Neural crest cell (in vitro differentiated cells): ENCODE data around the gene KLRD1. TPM values are rescaled to one million over a fixed set of nuclear protein-coding genes. Genes with fewer than 3 reads are reported as not detected.
"Not testable (repeated sequence)": the region's sequence is repeated elsewhere in the genome, so short reads cannot be mapped to it uniquely, and the experiment has no call there.

Experiments used
- DNase-seq: peaks from one replicate; pipeline ENCODE4 v3.0.0; 2021; ENCODE audit warnings: low read depth, mixed read lengths, low spot score
- H3K27ac Mint-ChIP-seq: one replicate; pipeline ENCODE4 v1.8.0; 2021; ENCODE audit warnings: mild to moderate bottlenecking, mixed read lengths; ENCODE audit not compliant: unreplicated experiment
- H3K27me3 Mint-ChIP-seq: 2 replicates; pipeline ENCODE4 v1.8.0; 2021; ENCODE audit warnings: low read depth, mild to moderate bottlenecking, mixed read lengths
- H3K36me3 Mint-ChIP-seq: 2 replicates; pipeline ENCODE4 v1.8.0; 2021; ENCODE audit warnings: low read depth, mild to moderate bottlenecking, mixed read lengths
- H3K4me1 Mint-ChIP-seq: 2 replicates; pipeline ENCODE4 v1.8.0; 2021; ENCODE audit warnings: mixed read lengths
- H3K4me3 Mint-ChIP-seq: one replicate; pipeline ENCODE4 v1.8.0; 2021; ENCODE audit warnings: mild to moderate bottlenecking, mixed read lengths
- H3K9me3 Mint-ChIP-seq: 2 replicates; pipeline ENCODE4 v1.8.0; 2021; ENCODE audit warnings: mixed read lengths
- total RNA-seq: library from RNA; stranded (reverse); gene quantifications from 2 replicates; pipeline ENCODE4 v1.2.1, GENCODE V29; 2021
- TF ChIP-seq, protein P1 (sequence below): fragments of 200-600 bp; sonication (generic); conservative IDR thresholded peaks from 2 replicates; pipeline ENCODE4 v1.5.0; 2021; ENCODE audit warnings: antibody characterized with exemption, mild to moderate bottlenecking

Gene KLRD1
- total RNA-seq, 1 donor from 2014 or later, result 0.12 TPM

DNA sequence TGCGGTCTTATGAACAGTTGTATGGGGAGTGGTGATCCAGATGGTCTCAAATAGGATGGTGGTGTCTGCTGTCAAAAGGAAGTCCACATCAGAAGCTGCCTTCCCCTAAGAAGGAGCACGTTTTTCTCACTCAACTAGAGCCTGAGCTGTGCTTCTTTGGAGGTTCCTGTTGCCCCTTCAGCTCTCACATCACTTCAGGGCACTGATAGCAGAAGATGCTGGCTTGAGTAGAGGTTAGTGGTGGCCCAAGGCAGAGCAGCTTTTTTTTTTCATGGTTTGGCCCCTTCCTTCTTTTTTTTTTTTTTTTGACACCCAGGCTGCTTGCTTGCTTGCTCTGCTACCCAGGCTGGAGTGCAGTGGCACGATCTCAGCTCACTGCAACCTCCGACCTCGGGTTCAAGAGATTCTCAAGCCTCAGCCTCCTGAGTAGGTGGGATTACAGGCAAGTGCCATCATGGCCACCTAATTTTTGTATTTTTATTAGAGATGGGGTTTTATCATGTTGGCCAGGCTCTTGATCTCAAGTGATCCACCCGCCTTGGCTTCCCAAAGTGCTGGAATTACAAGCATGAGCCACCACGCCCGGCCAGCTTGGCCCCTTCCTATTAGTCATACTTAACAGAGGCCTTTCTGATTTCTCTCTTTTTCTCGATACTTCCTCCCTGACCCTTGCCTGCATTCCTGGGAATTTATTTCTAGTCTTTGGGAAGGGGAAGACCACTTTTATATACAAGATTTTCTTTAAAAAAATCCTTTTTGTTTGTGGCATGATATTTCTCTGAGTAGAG lies 31.6 kb downstream of the KLRD1 start:
- Mint-ChIP-seq H3K9me3 (peaks cover 7% of the 10 kb centered on the region), H3K4me3 (no peak overlapping the region), H3K27me3 (no peaks in the 10 kb centered on the region), H3K36me3 (peaks cover 3% of the 10 kb centered on the region), H3K4me1 (no peaks in the 10 kb centered on the region), H3K27ac (no peak overlapping the region)
- no peak for DNase-seq
- TF ChIP-seq, protein P1, sequence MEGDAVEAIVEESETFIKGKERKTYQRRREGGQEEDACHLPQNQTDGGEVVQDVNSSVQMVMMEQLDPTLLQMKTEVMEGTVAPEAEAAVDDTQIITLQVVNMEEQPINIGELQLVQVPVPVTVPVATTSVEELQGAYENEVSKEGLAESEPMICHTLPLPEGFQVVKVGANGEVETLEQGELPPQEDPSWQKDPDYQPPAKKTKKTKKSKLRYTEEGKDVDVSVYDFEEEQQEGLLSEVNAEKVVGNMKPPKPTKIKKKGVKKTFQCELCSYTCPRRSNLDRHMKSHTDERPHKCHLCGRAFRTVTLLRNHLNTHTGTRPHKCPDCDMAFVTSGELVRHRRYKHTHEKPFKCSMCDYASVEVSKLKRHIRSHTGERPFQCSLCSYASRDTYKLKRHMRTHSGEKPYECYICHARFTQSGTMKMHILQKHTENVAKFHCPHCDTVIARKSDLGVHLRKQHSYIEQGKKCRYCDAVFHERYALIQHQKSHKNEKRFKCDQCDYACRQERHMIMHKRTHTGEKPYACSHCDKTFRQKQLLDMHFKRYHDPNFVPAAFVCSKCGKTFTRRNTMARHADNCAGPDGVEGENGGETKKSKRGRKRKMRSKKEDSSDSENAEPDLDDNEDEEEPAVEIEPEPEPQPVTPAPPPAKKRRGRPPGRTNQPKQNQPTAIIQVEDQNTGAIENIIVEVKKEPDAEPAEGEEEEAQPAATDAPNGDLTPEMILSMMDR, result no peak

DNA sequence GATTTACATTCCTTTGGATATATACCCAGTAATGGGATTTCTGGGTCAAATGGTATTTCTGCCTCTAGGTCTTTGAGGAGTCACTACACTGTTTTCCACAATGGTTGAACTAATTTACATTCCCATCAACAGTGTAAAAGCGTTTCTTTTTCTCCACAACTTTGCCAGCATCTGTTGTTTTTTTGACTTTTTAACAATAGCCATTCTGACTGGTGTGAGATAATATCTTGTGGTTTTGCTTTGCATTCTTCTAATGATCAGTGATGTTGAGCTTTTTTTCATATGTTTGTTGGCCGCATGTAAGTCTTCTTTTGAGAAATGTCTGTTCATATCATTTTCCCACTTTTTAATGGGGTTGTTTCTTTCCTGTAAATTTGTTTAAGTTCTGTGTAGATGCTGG lies 33.3 kb downstream of the KLRD1 start:
- DNase-seq, result not testable (repeated sequence)

DNA sequence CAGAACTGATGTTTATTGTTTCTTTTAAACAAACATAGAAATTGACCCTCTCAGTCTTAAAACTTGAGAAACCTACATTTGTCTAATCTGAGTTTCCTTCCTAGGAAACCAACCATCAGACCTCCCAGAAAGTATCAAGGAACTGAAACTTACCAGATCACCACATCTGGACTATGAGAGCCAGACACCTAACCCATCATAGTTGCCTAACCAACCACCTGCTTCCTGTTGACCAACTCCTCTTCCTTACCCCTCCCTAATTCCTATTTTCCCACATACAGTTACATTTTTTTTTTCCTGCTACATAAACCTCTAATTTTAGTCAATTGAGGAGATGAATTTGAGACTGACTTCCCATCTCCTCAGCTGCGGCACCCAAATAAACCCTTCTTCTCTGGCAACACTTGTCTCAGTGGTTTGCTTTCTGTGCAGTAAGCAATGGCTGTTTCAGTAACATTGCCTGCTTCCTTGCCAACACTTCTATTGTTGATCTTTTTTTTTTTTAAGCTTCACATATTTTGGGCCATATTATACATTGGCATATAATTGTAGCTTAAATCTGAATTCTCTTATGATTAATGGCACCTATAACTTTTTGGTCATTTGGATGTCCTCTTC lies 34.3 kb downstream of the KLRD1 start:
- Mint-ChIP-seq H3K27me3 (no peaks in the 10 kb centered on the region), H3K4me1 (no peaks in the 10 kb centered on the region), H3K27ac (no peak overlapping the region), H3K36me3 (peaks cover 3% of the 10 kb centered on the region), H3K9me3 (peaks cover 7% of the 10 kb centered on the region), H3K4me3 (no peak overlapping the region)
- TF ChIP-seq, protein P1, result no peak
- no peak for DNase-seq

More for the DNA sequence above, 33.3 kb downstream of the KLRD1 start:
- H3K9me3 Mint-ChIP-seq, H3K36me3 Mint-ChIP-seq, H3K27ac Mint-ChIP-seq, H3K27me3 Mint-ChIP-seq, H3K4me1 Mint-ChIP-seq, H3K4me3 Mint-ChIP-seq: not testable (repeated sequence)

DNA sequence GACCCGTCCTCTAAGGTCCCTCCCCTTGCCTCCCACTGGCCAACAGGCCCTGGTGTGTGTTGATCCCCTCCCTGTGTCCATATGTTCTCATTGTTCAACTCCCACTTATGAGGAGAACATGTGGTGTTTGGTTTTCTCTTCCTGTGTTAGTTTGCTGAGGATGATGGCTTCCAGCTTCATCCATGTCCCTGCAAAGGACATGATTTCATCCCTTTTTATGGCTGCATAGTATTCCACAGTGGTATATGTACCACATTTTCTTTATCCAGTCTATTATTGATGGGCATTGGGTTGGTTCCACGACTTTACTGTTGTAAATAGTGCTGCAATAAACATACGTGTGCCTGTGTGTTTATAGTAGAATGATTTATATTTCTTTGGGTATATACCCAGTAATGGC lies 43.8 kb downstream of the KLRD1 start:
- not testable (repeated sequence) for H3K4me1 Mint-ChIP-seq, H3K4me3 Mint-ChIP-seq, DNase-seq, H3K36me3 Mint-ChIP-seq, H3K27ac Mint-ChIP-seq, H3K27me3 Mint-ChIP-seq
- H3K9me3 Mint-ChIP-seq, result peaks cover 12% of the 10 kb centered on the region

DNA sequence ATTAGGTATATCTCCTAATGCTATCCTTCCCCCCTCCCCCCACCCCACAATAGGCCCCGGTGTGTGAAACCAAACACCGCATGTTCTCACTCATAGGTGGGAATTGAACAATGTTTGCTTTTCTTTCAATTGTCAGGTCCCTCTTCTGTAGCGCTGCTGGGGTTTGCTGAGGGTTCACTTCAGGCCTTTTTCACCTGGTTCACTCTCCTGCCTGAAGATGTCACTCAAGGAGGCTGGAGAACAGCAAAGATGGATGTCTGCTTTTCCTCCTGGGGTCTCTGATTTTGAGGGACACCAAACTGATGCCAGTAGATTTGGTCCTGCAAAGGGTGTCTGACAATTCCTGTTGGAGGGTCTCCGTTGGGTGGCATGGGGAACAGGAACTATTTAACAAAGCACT lies 46.4 kb downstream of the KLRD1 start:
- TF ChIP-seq, protein P1, result no peak
- DNase-seq, result no peak
- no peak overlapping the region for H3K27ac Mint-ChIP-seq
- no peaks in the 10 kb centered on the region for H3K27me3 Mint-ChIP-seq
- H3K36me3 Mint-ChIP-seq, result peaks cover 2% of the 10 kb centered on the region
- H3K9me3 Mint-ChIP-seq, result peaks cover 8% of the 10 kb centered on the region
- H3K4me3 Mint-ChIP-seq, result no peak overlapping the region
- H3K4me1 Mint-ChIP-seq, result no peaks in the 10 kb centered on the region

DNA sequence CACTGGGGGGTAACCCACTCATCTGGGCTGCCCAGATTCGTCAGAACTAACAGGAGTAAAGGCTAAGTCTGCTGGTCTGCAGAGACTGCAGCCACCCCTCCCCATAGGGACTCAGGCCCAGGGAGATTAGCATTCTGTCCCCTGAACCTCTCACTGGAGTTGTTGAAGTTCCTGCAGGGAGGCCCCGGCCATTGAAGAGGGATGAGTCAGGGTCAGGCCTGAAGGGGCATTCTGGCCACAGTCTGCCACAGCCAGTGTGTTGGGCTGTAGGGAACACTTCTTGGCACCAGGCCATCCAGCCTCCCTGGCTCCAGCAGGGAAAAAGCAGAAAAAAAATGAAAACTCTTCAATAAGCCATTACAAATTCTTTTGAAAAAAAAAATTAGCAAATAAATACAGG lies 46.8 kb downstream of the KLRD1 start:
- H3K36me3 Mint-ChIP-seq, result peaks cover 2% of the 10 kb centered on the region
- H3K4me1 Mint-ChIP-seq, result no peaks in the 10 kb centered on the region
- H3K9me3 Mint-ChIP-seq, result peaks cover 8% of the 10 kb centered on the region
- no peak overlapping the region for H3K4me3 Mint-ChIP-seq
- no peaks in the 10 kb centered on the region for H3K27me3 Mint-ChIP-seq
- H3K27ac Mint-ChIP-seq, result no peak overlapping the region
- DNase-seq, result no peak
- TF ChIP-seq, protein P1, result no peak
